HCT116 (cell line): ENCODE data around the gene CACNA2D3. TPM values are rescaled to one million over a fixed set of nuclear protein-coding genes. Genes with fewer than 3 reads are reported as not detected.

ENCODE experiments used
- ATAC-seq: fragments of 200-7000 bp; cut with Tn5 transposase; 2 replicates; pipeline ENCODE4 v1.9.1; 2020; ENCODE audit warnings: mild to moderate bottlenecking, moderate library complexity
- BruUV-seq: library from RNA; stranded (reverse); fragments of 400-500 nt; replicated peaks from 2 replicates; lab custom pipeline; 2021; lab: Mats Ljungman, UMichigan
- CTCF ChIA-PET: fragments of 300-600 bp; sonication (Branson Sonifier 250); formaldehyde crosslinking; loops from one replicate; lab custom pipeline; 2021; ENCODE audit warnings: antibody characterized with exemption; lab: Charles Lee
- POLR2A ChIA-PET: fragments of 300-600, 350-600 bp; sonication (Branson Sonifier 250); formaldehyde crosslinking; loops from one replicate; lab custom pipeline; 2021; ENCODE audit warnings: antibody characterized with exemption; lab: Charles Lee
- RAD21 ChIA-PET, 2 experiments: fragments of 300-600 bp; sonication (Branson Sonifier 250); formaldehyde crosslinking; loops; one replicate each; lab custom pipeline; 2023; ENCODE audit warnings: low total read pairs in 2 of 2; ENCODE audit not compliant: uncharacterized antibody in 2 of 2, unreplicated experiment in 2 of 2, low non-redundant PET in 1 of 2; lab: Charles Lee
- DNase-seq: peaks from one replicate; pipeline ENCODE4 v3.0.0-alpha.2; 2010; ENCODE audit warnings: low read depth, low spot score
- H2AFZ ChIP-seq: fragments of 200-600 bp; shearing (Covaris generic), sonication (generic); 2 replicates; pipeline ENCODE4 v1.6.1; 2017; ENCODE audit warnings: low read depth, mixed run types, mixed read lengths, antibody characterized with exemption, low read length; ENCODE audit not compliant: poor library complexity, severe bottlenecking
- H3K27ac ChIP-seq: 2 replicates; pipeline ENCODE4 v1.5.1; 2012; ENCODE audit warnings: low read depth, low read length
- H3K27me3 ChIP-seq: fragments of 200-600 bp; sonication (generic); 2 replicates; pipeline ENCODE4 v1.6.1; 2016; ENCODE audit warnings: mixed run types, low read length, mixed read lengths; ENCODE audit not compliant: insufficient read depth
- H3K36me3 ChIP-seq, 2 experiments: fragments of 200-500 bp in 1 of 2; fragments of 200-600 bp in 1 of 2; sonication (Bioruptor generic) in 1 of 2; sonication (generic) in 1 of 2; 2 replicates each; pipeline versions ENCODE4 v1.5.1 to v1.6.1; 2014 to 2016; ENCODE audit warnings: low read length in 2 of 2, inconsistent platforms in 1 of 2, mixed read lengths in 1 of 2, mixed run types in 1 of 2; ENCODE audit not compliant: insufficient read depth in 2 of 2, control insufficient read depth in 1 of 2
- H3K4me1 ChIP-seq, 2 experiments: fragments of 200-600 bp in 1 of 2; sonication (generic) in 1 of 2; 2 replicates each; pipeline versions ENCODE4 v1.5.1 to v1.6.1; 2012 to 2017; ENCODE audit warnings: low read length in 2 of 2, inconsistent platforms in 1 of 2, mild to moderate bottlenecking in 1 of 2, mixed read lengths in 1 of 2, mixed run types in 1 of 2, moderate library complexity in 1 of 2; ENCODE audit not compliant: insufficient read depth in 2 of 2, control insufficient read depth in 1 of 2
- H3K4me2 ChIP-seq: fragments of 200-600 bp; sonication (generic); 2 replicates; pipeline ENCODE4 v1.6.1; 2017; ENCODE audit warnings: mixed run types, low read length, mixed read lengths
- H3K4me3 ChIP-seq, 2 experiments: fragments of 200-600 bp in 1 of 2; sonication (generic) in 1 of 2; replicated peaks in 1 of 2; 2 replicates each; pipeline ENCODE4 v1.5.1; 2011 to 2016; ENCODE audit warnings: low read length in 2 of 2, control low read depth in 1 of 2, low read depth in 1 of 2, mild to moderate bottlenecking in 1 of 2, mixed read lengths in 1 of 2, mixed run types in 1 of 2
- H3K79me2 ChIP-seq: fragments of 200-600 bp; sonication (generic); 2 replicates; pipeline ENCODE4 v1.6.1; 2017; ENCODE audit warnings: mild to moderate bottlenecking, mixed run types, low read length, moderate library complexity, mixed read lengths; ENCODE audit not compliant: insufficient read depth
- H3K9ac ChIP-seq: fragments of 200-600 bp; sonication (generic); 2 replicates; pipeline ENCODE4 v1.6.1; 2016; ENCODE audit warnings: low read length, mixed read lengths
- H3K9me2 ChIP-seq: fragments of 200-600 bp; sonication (generic), shearing (Covaris generic); 2 replicates; pipeline ENCODE4 v1.6.1; 2017; ENCODE audit warnings: mixed run types, mild to moderate bottlenecking, moderate library complexity; ENCODE audit not compliant: insufficient read depth
- H3K9me3 ChIP-seq, 2 experiments: fragments of 200-500 bp in 1 of 2; fragments of 200-600 bp in 1 of 2; sonication (Bioruptor generic) in 1 of 2; sonication (generic) in 1 of 2; 2 replicates each; pipeline ENCODE4 v1.6.1; 2014 to 2017; ENCODE audit warnings: low read length in 2 of 2, mixed read lengths in 2 of 2, inconsistent platforms in 1 of 2, low read depth in 1 of 2, mild to moderate bottlenecking in 1 of 2, mixed run types in 1 of 2, moderate library complexity in 1 of 2; ENCODE audit not compliant: control insufficient read depth in 1 of 2, insufficient read depth in 1 of 2
- H4K20me1 ChIP-seq: fragments of 200-600 bp; sonication (generic), shearing (Covaris generic); 2 replicates; pipeline ENCODE4 v1.6.1; 2017; ENCODE audit warnings: mixed run types, mild to moderate bottlenecking, moderate library complexity; ENCODE audit not compliant: insufficient read depth
- ATF3 ChIP-seq: IDR thresholded peaks from 2 replicates; pipeline ENCODE4 v1.6.1; 2012
- CBX3 ChIP-seq: IDR thresholded peaks from 2 replicates; pipeline ENCODE4 v1.6.1; 2012; ENCODE audit warnings: low read depth
- CEBPB ChIP-seq: IDR thresholded peaks from 2 replicates; pipeline ENCODE4 v1.6.1; 2012; ENCODE audit warnings: low read depth
- CTCF ChIP-seq, 3 experiments: fragments of 200-600 bp in 1 of 3; sonication (generic) in 1 of 3; IDR thresholded peaks in 2 of 3; conservative IDR thresholded peaks in 1 of 3; 2 replicates each; pipeline ENCODE4 v1.5.1; 2012 to 2017; ENCODE audit warnings: low read depth in 2 of 3, low read length in 2 of 3, antibody characterized with exemption in 1 of 3, borderline replicate concordance in 1 of 3, control low read depth in 1 of 3, mild to moderate bottlenecking in 1 of 3, mixed read lengths in 1 of 3, mixed run types in 1 of 3, moderate library complexity in 1 of 3; ENCODE audit not compliant: insufficient read depth in 1 of 3
- ELF1 ChIP-seq: IDR thresholded peaks from 2 replicates; pipeline ENCODE4 v1.6.1; 2012; ENCODE audit warnings: low read depth, borderline replicate concordance
- EZH2 ChIP-seq: fragments of 200-600 bp; sonication (generic); IDR thresholded peaks from 2 replicates; pipeline ENCODE4 v1.6.1; 2017; ENCODE audit warnings: antibody characterized with exemption, mixed run types
- EZH2phosphoT487 ChIP-seq: fragments of 200-600 bp; IDR thresholded peaks from 2 replicates; pipeline ENCODE4 v1.6.1; 2018; ENCODE audit warnings: antibody characterized with exemption, borderline replicate concordance
- JUND ChIP-seq: IDR thresholded peaks from 2 replicates; pipeline ENCODE4 v1.6.1; 2012
- POLR2AphosphoS5 ChIP-seq: IDR thresholded peaks from 2 replicates; pipeline ENCODE4 v1.6.1; 2011; ENCODE audit warnings: mild to moderate bottlenecking, low read depth, low read length, moderate library complexity
- RAD21 ChIP-seq: IDR thresholded peaks from 2 replicates; pipeline ENCODE4 v1.6.1; 2012; ENCODE audit warnings: low read depth, mild to moderate bottlenecking
- REST ChIP-seq: IDR thresholded peaks from 2 replicates; pipeline ENCODE4 v1.6.1; 2012; ENCODE audit warnings: low read depth
- SIN3A ChIP-seq: IDR thresholded peaks from 2 replicates; pipeline ENCODE4 v1.6.1; 2012; ENCODE audit warnings: low read depth
- SRF ChIP-seq: IDR thresholded peaks from 2 replicates; pipeline ENCODE4 v1.6.1; 2012; ENCODE audit warnings: low read depth
- TCF7L2 ChIP-seq: IDR thresholded peaks from 2 replicates; pipeline ENCODE4 v1.7.0; 2011; ENCODE audit warnings: borderline replicate concordance, inconsistent platforms; ENCODE audit not compliant: insufficient read depth, insufficient read length; ENCODE audit errors: extremely low read depth
- YY1 ChIP-seq: IDR thresholded peaks from 2 replicates; pipeline ENCODE4 v1.6.1; 2011; ENCODE audit warnings: low read length, low read depth, moderate library complexity, mild to moderate bottlenecking; ENCODE audit not compliant: insufficient replicate concordance; ENCODE audit errors: extremely low read depth
- ZFX ChIP-seq: fragments of 450-650 bp; IDR thresholded peaks from 2 replicates; pipeline ENCODE4 v1.6.1; 2017
- ZNF274 ChIP-seq: fragments of 200-500 bp; sonication (Bioruptor generic); IDR thresholded peaks from 2 replicates; pipeline ENCODE4 v1.6.1; 2014; ENCODE audit warnings: mild to moderate bottlenecking, low read depth, low read length, inconsistent platforms
- intact Hi-C: fragments of 100-400 bp; cut with micrococcal nuclease; formaldehyde crosslinking; loops from 2 replicates; pipeline ENCODE4 v1.10.0; 2022
- total RNA-seq: library from RNA; stranded (reverse); gene quantifications from one replicate; pipeline ENCODE4 v1.2.1, GENCODE V29; 2021; ENCODE audit not compliant: unreplicated experiment
- TF ChIP-seq, protein P1 (sequence below): IDR thresholded peaks from 2 replicates; pipeline ENCODE4 v1.6.1; 2012
- TF ChIP-seq, protein P2 (sequence below): IDR thresholded peaks from 2 replicates; pipeline ENCODE4 v1.6.1; 2011; ENCODE audit warnings: mild to moderate bottlenecking, low read length, moderate library complexity; ENCODE audit not compliant: insufficient replicate concordance; ENCODE audit errors: extremely low read depth

Gene CACNA2D3
- total RNA-seq, 1 experiment from 2014 or later = 0.20 TPM

- Histone ChIP-seq H3K4me3 (no peak overlapping the region), H4K20me1 (no peaks in the 10 kb centered on the region), H3K27ac (no peak overlapping the region), H3K4me1 (peaks cover 3 to 7% of the 10 kb centered on the region in 2 experiments; a peak in 2 of 4 replicates), H3K9me3 (no peaks in the 10 kb centered on the region), H2AFZ (no peak overlapping the region), H3K27me3 (no peaks in the 10 kb centered on the region), H3K79me2 (no peaks in the 10 kb centered on the region), H3K9ac (no peak overlapping the region), H3K4me2 (no peak overlapping the region), H3K36me3 (no peaks in the 10 kb centered on the region), H3K9me2 (no peaks in the 10 kb centered on the region)
- no TSS peak for BruUV-seq
- ATAC-seq (no peak), DNase-seq (no peak)
- intact Hi-C loops = no loop called here
- ChIA-PET POLR2A (no interaction called here), CTCF (no interaction called here), RAD21 (no interaction called here)
- TF ChIP-seq SRF (no peak), ATF3 (no peak), JUND (no peak), TCF7L2 (no peak), YY1 (no peak), REST (no peak), ELF1 (no peak), ZNF274 (no peak), CEBPB (no peak), CBX3 (no peak), EZH2phosphoT487 (no peak), ZFX (no peak), RAD21 (no peak), EZH2 (no peak), SIN3A (no peak), CTCF (IDR thresholded peaks at IDR 0.05 in 2 of 3, conservative IDR thresholded peaks at IDR 0.05 in 1 of 3; ENCODE audit: borderline replicate concordance in 1 of 3, insufficient read depth in 1 of 3, low read depth in 2 of 3, low read length in 2 of 3) (no peak), POLR2AphosphoS5 (no peak)
- TF ChIP-seq, protein P1, sequence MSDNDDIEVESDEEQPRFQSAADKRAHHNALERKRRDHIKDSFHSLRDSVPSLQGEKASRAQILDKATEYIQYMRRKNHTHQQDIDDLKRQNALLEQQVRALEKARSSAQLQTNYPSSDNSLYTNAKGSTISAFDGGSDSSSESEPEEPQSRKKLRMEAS = no peak
- TF ChIP-seq, protein P2, sequence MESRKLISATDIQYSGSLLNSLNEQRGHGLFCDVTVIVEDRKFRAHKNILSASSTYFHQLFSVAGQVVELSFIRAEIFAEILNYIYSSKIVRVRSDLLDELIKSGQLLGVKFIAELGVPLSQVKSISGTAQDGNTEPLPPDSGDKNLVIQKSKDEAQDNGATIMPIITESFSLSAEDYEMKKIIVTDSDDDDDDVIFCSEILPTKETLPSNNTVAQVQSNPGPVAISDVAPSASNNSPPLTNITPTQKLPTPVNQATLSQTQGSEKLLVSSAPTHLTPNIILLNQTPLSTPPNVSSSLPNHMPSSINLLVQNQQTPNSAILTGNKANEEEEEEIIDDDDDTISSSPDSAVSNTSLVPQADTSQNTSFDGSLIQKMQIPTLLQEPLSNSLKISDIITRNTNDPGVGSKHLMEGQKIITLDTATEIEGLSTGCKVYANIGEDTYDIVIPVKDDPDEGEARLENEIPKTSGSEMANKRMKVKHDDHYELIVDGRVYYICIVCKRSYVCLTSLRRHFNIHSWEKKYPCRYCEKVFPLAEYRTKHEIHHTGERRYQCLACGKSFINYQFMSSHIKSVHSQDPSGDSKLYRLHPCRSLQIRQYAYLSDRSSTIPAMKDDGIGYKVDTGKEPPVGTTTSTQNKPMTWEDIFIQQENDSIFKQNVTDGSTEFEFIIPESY = no peak
Measured at GRCh38 chr3:54212723-54213122, 90.4 kb downstream of the CACNA2D3 start.
